ENCODE results near the gene TSPYL4. TPM values are rescaled to one million over a fixed set of nuclear protein-coding genes. Genes with fewer than 3 reads are reported as not detected.

Gene TSPYL4
- polyA plus RNA-seq, 1 experiment = 33.7 TPM

GRCh38 chr6:116244284-116244683 is 9.6 kb downstream of the TSPYL4 start:
- no peak for DNase-seq (ENCODE audit: low read depth)
- Histone ChIP-seq H3K4me3 (ENCODE audit: low read depth, low read length) (no peak overlapping the region), H3K27me3 (ENCODE audit: control insufficient read depth, insufficient read depth, low read length) (no peaks in the 10 kb centered on the region), H3K36me3 (ENCODE audit: control insufficient read depth, insufficient read depth, low read length) (no peaks in the 10 kb centered on the region; the same call in 1 of the 2 replicates)
- CTCF ChIA-PET = interaction anchor here (1.6 kb wide), 1 partner anchor 21 kb away, joined by 3 read pairs; no protein-coding TSS in a partner anchor
- POLR2A ChIA-PET = no interaction called here
- TF ChIP-seq CTCF (IDR thresholded peaks at IDR 0.05; ENCODE audit: insufficient read depth, low read depth, low read length) = no peak

DNA sequence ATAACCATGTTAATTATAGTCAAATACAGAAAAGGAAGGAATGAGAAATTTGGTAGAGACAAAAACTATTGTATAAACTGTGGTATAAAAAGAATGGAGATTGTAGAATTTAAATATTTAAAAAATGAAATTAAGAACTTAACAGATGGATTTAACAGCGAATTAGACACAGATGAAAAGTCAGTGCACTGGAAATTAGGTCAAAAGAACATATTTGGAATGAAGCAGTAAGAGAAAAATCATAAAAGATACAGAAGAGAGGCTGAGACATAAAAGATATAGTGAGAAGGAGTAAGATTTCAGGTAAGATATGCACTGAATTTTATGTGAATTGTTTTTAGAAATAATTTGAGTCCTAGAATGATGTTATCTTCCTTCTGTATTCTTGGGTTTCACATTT is 14.0 kb downstream of the TSPYL4 start:
- no peak for TF ChIP-seq CTCF (IDR thresholded peaks at IDR 0.05; ENCODE audit: insufficient read depth, low read depth, low read length)
- ChIA-PET POLR2A (no interaction called here), CTCF (no interaction called here)
- DNase-seq (ENCODE audit: low read depth) = no peak
- no peaks in the 10 kb centered on the region for H3K27me3 ChIP-seq (ENCODE audit: control insufficient read depth, insufficient read depth, low read length)
- H3K4me3 ChIP-seq (ENCODE audit: low read depth, low read length) = no peak overlapping the region
- H3K36me3 ChIP-seq (ENCODE audit: control insufficient read depth, insufficient read depth, low read length) = no peaks in the 10 kb centered on the region; the same call in 1 of the 2 replicates

DNA sequence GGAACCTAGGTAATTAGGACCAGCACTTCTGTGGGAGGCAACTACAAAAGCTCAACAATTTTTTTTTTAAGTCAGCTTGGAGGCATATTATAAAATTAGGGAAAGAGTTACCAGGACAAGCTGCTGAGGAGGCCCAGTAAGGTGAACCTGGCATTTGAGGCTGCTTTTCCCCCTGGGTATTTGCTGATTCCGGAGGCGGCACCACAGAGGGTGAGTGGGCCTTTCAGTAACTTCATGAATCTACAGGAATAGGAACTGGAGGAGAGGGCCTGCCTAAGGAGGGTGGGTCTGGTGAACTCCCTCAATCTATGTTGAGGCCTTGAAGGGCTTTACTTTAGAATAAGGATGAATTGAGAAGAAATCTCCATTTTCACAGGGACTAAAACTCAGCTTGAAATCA is 14.6 kb downstream of the TSPYL4 start:
- CTCF ChIA-PET = no interaction called here
- TF ChIP-seq CTCF (IDR thresholded peaks at IDR 0.05; ENCODE audit: insufficient read depth, low read depth, low read length) = no peak
- no peaks in the 10 kb centered on the region for H3K27me3 ChIP-seq (ENCODE audit: control insufficient read depth, insufficient read depth, low read length)
- H3K4me3 ChIP-seq (ENCODE audit: low read depth, low read length) = no peak overlapping the region
- no peaks in the 10 kb centered on the region; the same call in 1 of the 2 replicates for H3K36me3 ChIP-seq (ENCODE audit: control insufficient read depth, insufficient read depth, low read length)
- no peak for DNase-seq (ENCODE audit: low read depth)
- POLR2A ChIA-PET = no interaction called here

GRCh38 chr6:116238083-116238482 is 15.8 kb downstream of the TSPYL4 start:
- no peak for DNase-seq (ENCODE audit: low read depth)

GRCh38 chr6:116234689-116235088 is 19.2 kb downstream of the TSPYL4 start:
- no peak for TF ChIP-seq CTCF (IDR thresholded peaks at IDR 0.05; ENCODE audit: insufficient read depth, low read depth, low read length)
- Histone ChIP-seq H3K4me3 (ENCODE audit: low read depth, low read length) (no peak overlapping the region), H3K27me3 (ENCODE audit: control insufficient read depth, insufficient read depth, low read length) (no peaks in the 10 kb centered on the region), H3K36me3 (ENCODE audit: control insufficient read depth, insufficient read depth, low read length) (no peaks in the 10 kb centered on the region; the same call in 1 of the 2 replicates)
- ChIA-PET CTCF (no interaction called here), POLR2A (no interaction called here)
- no peak for DNase-seq (ENCODE audit: low read depth)

More at GRCh38 chr6:116238083-116238482, 15.8 kb downstream of the TSPYL4 start:
- ChIA-PET POLR2A (no interaction called here), CTCF (interaction anchor here (1.4 kb wide), 1 partner anchor 9 kb away, joined by 3 read pairs; no protein-coding TSS in a partner anchor)
- H3K36me3 ChIP-seq (ENCODE audit: control insufficient read depth, insufficient read depth, low read length) = no peaks in the 10 kb centered on the region; the same call in 1 of the 2 replicates
- no peaks in the 10 kb centered on the region for H3K27me3 ChIP-seq (ENCODE audit: control insufficient read depth, insufficient read depth, low read length)
- H3K4me3 ChIP-seq (ENCODE audit: low read depth, low read length) = no peak overlapping the region
- TF ChIP-seq CTCF (IDR thresholded peaks at IDR 0.05; ENCODE audit: insufficient read depth, low read depth, low read length) = no peak

Measured in BJ (cell line).